Activated naive CD4-positive, alpha-beta T cell treated with anti-CD3 and anti-CD28 coated beads for 36 hours (primary cell): ENCODE measurements around the gene PRPF6. TPM values are rescaled to one million over a fixed set of nuclear protein-coding genes. Genes with fewer than 3 reads are reported as not detected.
A peak's percentile ranks its signal among the peaks of the same experiment; 100 is the strongest.

ENCODE experiments used
- CTCF ChIA-PET: fragments of 350-600 bp; sonication (Branson Sonifier 250); formaldehyde crosslinking; loops from one replicate; lab custom pipeline; 2021; ENCODE audit warnings: antibody characterized with exemption; lab: Charles Lee
- DNase-seq: peaks from one replicate; pipeline ENCODE4 v3.0.0-alpha.2; 2020
- H3K27ac Mint-ChIP-seq: one replicate; pipeline ENCODE4 v1.8.0; 2021; ENCODE audit warnings: mild to moderate bottlenecking, mixed read lengths
- H3K27me3 Mint-ChIP-seq: one replicate; pipeline ENCODE4 v1.8.0; 2021; ENCODE audit warnings: low read depth, mixed read lengths
- H3K36me3 Mint-ChIP-seq: one replicate; pipeline ENCODE4 v1.8.0; 2021; ENCODE audit warnings: low read depth, mixed read lengths
- H3K4me1 Mint-ChIP-seq: one replicate; pipeline ENCODE4 v1.8.0; 2021; ENCODE audit warnings: low read depth, mixed read lengths
- H3K4me3 Mint-ChIP-seq: one replicate; pipeline ENCODE4 v1.8.0; 2021; ENCODE audit warnings: mild to moderate bottlenecking, moderate library complexity, mixed read lengths
- H3K9me3 Mint-ChIP-seq: one replicate; pipeline ENCODE4 v1.8.0; 2021; ENCODE audit warnings: mixed read lengths
- intact Hi-C: fragments of 100-400 bp; cut with micrococcal nuclease; formaldehyde crosslinking; loops from one replicate; pipeline ENCODE4 v1.15.1; 2023
- total RNA-seq, 2 experiments: library from RNA; stranded (reverse); gene quantifications; one replicate each; pipeline ENCODE4 v1.2.3, GENCODE V29; 2021

PRPF6 gene
- total RNA-seq, 2 experiments from 2014 or later, result 39.4 to 40.2 TPM

- H3K4me1 Mint-ChIP-seq, result peaks cover 28% of the 10 kb centered on the region
- no peak for DNase-seq
- intact Hi-C loops, result loop anchor here (10.0 kb wide), 1 partner anchor 415 kb away; the partner anchor contains the start of genes RTEL1 and STMN3
- no peaks in the 10 kb centered on the region for H3K27me3 Mint-ChIP-seq
- CTCF ChIA-PET, result interaction anchor here (0.8 to 1.3 kb wide), 2 partner anchors 12 to 31 kb away, joined by 3 to 7 read pairs; no protein-coding TSS in a partner anchor
- no peak overlapping the region for H3K4me3 Mint-ChIP-seq
- no peaks in the 10 kb centered on the region for H3K36me3 Mint-ChIP-seq
- no peaks in the 10 kb centered on the region for H3K9me3 Mint-ChIP-seq
- H3K27ac Mint-ChIP-seq, result no peak overlapping the region
Observed at GRCh38 chr20:64069614-64070243, 88.8 kb downstream of the PRPF6 start.

DNA sequence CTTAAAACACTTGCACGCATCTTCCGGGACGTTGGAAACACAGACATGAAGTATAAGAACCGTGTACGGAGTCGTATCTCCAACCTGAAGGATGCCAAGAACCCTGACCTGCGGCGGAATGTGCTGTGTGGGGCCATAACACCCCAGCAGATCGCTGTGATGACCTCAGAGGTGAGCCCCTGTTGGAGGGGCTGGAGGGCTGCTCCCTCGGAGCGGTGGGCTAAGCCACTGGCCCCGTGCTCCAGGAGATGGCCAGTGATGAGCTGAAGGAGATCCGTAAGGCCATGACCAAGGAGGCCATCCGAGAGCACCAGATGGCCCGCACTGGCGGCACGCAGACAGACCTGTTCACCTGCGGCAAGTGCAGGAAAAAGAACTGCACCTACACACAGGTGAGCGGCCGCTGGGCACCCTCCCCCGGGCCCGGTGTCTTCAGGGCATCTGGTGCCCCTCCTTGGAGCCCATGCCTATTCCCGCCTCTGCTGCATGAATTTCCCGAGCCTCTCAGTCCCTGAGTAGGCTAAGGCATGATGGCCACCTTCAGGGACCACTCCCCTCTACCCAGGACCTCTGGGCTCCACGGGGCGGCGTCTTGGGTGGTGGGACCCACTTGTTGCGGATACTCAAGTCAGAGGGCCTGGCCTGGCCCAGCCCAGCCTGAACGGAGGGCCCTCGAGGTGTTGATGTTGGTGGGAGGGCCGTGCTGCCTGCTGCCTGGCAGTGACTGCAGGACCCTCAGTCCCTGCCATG, 89.5 kb downstream of the PRPF6 start:
- no peak overlapping the region for H3K27ac Mint-ChIP-seq
- no peak for DNase-seq
- no peaks in the 10 kb centered on the region for H3K27me3 Mint-ChIP-seq
- H3K4me1 Mint-ChIP-seq, result peaks cover 22% of the 10 kb centered on the region
- intact Hi-C loops, result no loop called here
- peaks cover under 1% of the 10 kb centered on the region for H3K36me3 Mint-ChIP-seq
- H3K4me3 Mint-ChIP-seq, result no peak overlapping the region
- no peaks in the 10 kb centered on the region for H3K9me3 Mint-ChIP-seq
- CTCF ChIA-PET, result interaction anchor here (0.8 to 1.3 kb wide), 2 partner anchors 11 to 31 kb away, joined by 3 to 7 read pairs; no protein-coding TSS in a partner anchor

GRCh38 chr20:64071341-64072332, 90.7 kb downstream of the PRPF6 start:
- Mint-ChIP-seq H3K36me3 (peaks cover 2% of the 10 kb centered on the region), H3K27ac (no peak overlapping the region), H3K9me3 (no peaks in the 10 kb centered on the region), H3K4me1 (peaks cover 17% of the 10 kb centered on the region), H3K27me3 (no peaks in the 10 kb centered on the region), H3K4me3 (no peak overlapping the region)
- intact Hi-C loops, result no loop called here
- no peak for DNase-seq
- CTCF ChIA-PET, result interaction anchor here (1.0 kb wide), 1 partner anchor 32 kb away, joined by 4 read pairs; no protein-coding TSS in a partner anchor

GRCh38 chr20:64072498-64073063, 91.6 kb downstream of the PRPF6 start:
- H3K4me3 Mint-ChIP-seq, result no peak overlapping the region
- H3K27me3 Mint-ChIP-seq, result no peaks in the 10 kb centered on the region
- no peaks in the 10 kb centered on the region for H3K9me3 Mint-ChIP-seq
- intact Hi-C loops, result no loop called here
- H3K36me3 Mint-ChIP-seq, result peaks cover 2% of the 10 kb centered on the region
- no peak overlapping the region for H3K27ac Mint-ChIP-seq
- no peak for DNase-seq
- CTCF ChIA-PET, result interaction anchor here (1.0 kb wide), 1 partner anchor 33 kb away, joined by 4 read pairs; no protein-coding TSS in a partner anchor
- H3K4me1 Mint-ChIP-seq, result peaks cover 9% of the 10 kb centered on the region

DNA sequence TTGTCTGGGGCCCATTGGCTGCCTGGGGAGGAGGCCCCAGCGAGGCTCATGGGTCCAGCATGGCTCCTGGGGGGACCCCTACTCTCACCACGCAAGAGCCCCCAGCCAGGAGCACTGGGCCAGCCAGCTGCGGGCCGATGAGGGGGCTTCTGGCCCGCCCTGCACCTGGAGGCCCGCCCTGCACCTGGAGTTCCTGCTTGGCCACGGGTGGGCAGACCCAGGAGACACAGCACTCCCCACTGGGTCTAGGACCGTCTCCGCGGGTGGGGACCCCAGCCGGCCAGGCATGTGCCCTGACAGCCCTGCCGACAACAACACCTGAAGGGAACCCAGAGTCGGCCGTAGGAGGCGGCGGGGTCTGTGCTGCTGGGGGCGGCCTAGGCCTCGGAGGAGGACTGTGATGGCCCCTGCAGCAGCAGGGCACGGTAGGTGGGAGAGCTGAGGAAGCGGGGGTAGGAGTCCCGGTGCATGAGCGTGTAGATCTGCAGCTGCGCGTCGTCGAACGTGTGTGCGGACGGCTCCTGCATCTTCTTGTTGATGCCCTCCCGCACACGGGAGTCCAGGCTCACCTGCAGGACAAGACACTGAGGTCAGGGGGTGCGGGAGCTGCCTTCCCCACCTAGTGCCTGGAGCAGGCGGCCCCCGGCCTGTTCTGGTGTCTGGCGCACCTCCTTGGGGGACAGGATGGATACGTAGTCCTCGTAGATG, 92.7 kb downstream of the PRPF6 start:
- no peaks in the 10 kb centered on the region for H3K27me3 Mint-ChIP-seq
- CTCF ChIA-PET, result no interaction called here
- H3K9me3 Mint-ChIP-seq, result no peaks in the 10 kb centered on the region
- H3K4me1 Mint-ChIP-seq, result peaks cover 10% of the 10 kb centered on the region
- H3K4me3 Mint-ChIP-seq, result no peak overlapping the region
- no peak overlapping the region for H3K27ac Mint-ChIP-seq
- DNase-seq, result no peak
- intact Hi-C loops, result no loop called here
- peaks cover 2% of the 10 kb centered on the region for H3K36me3 Mint-ChIP-seq

GRCh38 chr20:64074184-64074789, 93.4 kb downstream of the PRPF6 start:
- intact Hi-C loops, result no loop called here
- Mint-ChIP-seq H3K4me1 (peaks cover 13% of the 10 kb centered on the region), H3K4me3 (no peak overlapping the region), H3K9me3 (no peaks in the 10 kb centered on the region), H3K27me3 (no peaks in the 10 kb centered on the region), H3K27ac (no peak overlapping the region), H3K36me3 (peaks cover 2% of the 10 kb centered on the region)
- CTCF ChIA-PET, result interaction anchor here (0.6 kb wide), 1 partner anchor 470 kb away, joined by 4 read pairs; no protein-coding TSS in a partner anchor
- no peak for DNase-seq

DNA sequence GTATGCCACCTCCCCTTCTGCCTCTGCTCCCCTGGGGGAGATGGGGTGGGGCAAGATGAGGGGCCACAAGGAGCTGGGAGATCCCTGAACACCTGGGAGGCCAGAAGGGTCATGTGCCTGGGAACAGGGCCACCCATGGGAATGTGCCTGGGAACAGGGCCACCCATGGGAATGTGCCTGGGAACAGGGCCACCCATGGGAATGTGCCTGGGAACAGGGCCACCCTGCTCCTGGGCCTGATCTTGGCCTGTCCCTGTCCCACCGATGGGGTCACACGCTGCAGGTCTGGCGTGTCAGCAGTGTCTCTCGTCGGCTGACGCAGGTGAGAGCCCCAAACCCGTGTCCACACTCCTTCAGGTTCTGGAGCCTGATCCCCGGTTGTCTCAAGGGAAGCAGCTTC, 94.0 kb downstream of the PRPF6 start:
- Mint-ChIP-seq H3K36me3 (peaks cover 2% of the 10 kb centered on the region), H3K4me3 (no peak overlapping the region), H3K9me3 (no peaks in the 10 kb centered on the region), H3K27me3 (no peaks in the 10 kb centered on the region), H3K4me1 (peaks cover 13% of the 10 kb centered on the region), H3K27ac (no peak overlapping the region)
- no peak for DNase-seq
- CTCF ChIA-PET, result interaction anchor here (0.6 to 2.4 kb wide), 2 partner anchors 94 to 471 kb away, joined by 4 to 5 read pairs; partner anchors contain the start of gene PRPF6
- intact Hi-C loops, result loop anchor here (5.0 kb wide), 1 partner anchor 338 kb away; the partner anchor contains the start of genes LIME1 and SLC2A4RG

- Mint-ChIP-seq H3K36me3 (peaks cover 2% of the 10 kb centered on the region), H3K9me3 (no peaks in the 10 kb centered on the region), H3K27me3 (no peaks in the 10 kb centered on the region), H3K4me3 (peak overlapping the region; percentile 87), H3K27ac (peak overlapping the region; percentile 73), H3K4me1 (peaks cover 17% of the 10 kb centered on the region)
- intact Hi-C loops, result loop anchor here (5.0 kb wide), 1 partner anchor 338 kb away; the partner anchor contains the start of genes LIME1 and SLC2A4RG
- no peak for DNase-seq
- CTCF ChIA-PET, result interaction anchor here (2.4 kb wide), 1 partner anchor 95 kb away, joined by 5 read pairs; the partner anchor contains the start of gene PRPF6
Observed at GRCh38 chr20:64075556-64075955, 94.6 kb downstream of the PRPF6 start.

GRCh38 chr20:64076061-64076997, 95.4 kb downstream of the PRPF6 start:
- intact Hi-C loops, result loop anchor here (5.0 kb wide), 1 partner anchor 339 kb away; the partner anchor contains the start of genes LIME1 and SLC2A4RG
- Mint-ChIP-seq H3K27me3 (no peaks in the 10 kb centered on the region), H3K36me3 (peaks cover 2% of the 10 kb centered on the region), H3K9me3 (no peaks in the 10 kb centered on the region), H3K4me3 (peak overlapping the region; percentile 87), H3K27ac (peak overlapping the region; percentile 93), H3K4me1 (peaks cover 19% of the 10 kb centered on the region)
- no peak for DNase-seq
- CTCF ChIA-PET, result interaction anchor here (2.2 to 2.4 kb wide), 2 partner anchors 38 to 96 kb away, joined by 5 to 9 read pairs; partner anchors contain the start of gene PRPF6
